Hematopoietic multipotent progenitor cell treated with erythropoietin and hydrocortisone succinate and interleukin-3 and kit ligand, for 17 days (in vitro differentiated cells): ENCODE results near the gene ELP5.
"Not testable (repeated sequence)": the region's sequence is repeated elsewhere in the genome, so short reads cannot be mapped to it uniquely, and the experiment has no call there.

Experiments used
- DNase-seq: peaks from one replicate; pipeline ENCODE4 v3.0.0-alpha.2; 2015; ENCODE audit warnings: low spot score

ELP5 gene

DNA sequence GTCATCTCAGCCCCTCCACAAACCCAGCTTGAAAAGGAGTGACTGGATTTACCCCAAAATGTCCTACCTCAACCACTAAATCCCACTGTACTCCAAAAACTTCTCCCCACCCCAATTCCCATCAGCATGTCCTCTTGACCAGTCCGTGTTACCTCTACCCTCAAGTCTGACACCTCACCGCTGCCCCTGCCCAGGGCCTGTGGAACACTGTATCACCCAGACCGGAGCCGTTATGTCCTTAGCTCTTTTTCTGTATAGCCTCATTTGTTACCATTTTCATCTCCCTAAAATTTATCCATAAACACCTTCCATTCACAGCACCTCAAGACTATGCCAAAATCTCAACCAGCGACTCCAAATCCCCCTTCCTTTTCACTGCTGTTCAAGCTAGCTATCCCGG lies 15.2 kb upstream of the ELP5 start:
- DNase-seq, result no peak

DNA sequence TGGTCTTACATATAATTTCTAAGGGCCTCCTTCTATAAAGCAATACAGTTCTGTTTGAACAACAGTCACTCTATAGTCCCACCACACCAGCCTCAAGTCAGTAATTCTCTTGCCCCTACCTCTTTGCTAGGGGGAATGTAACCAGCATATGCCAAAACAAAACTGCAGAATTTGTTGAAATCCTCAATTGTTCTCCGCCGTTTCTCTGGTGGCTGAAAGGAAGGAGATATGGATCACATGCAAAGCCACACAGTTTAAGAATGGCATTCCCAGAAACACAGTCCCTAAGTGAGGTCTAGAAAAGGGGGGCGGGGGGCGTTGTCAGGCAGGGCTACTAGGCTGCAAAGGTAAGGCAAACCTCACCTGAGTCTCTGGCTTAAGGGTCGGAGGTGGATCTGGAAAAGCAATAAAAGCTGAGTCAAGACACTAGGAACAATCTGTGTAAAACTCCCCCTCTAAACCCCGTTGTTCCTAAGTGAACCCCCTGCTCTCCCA lies 14.7 kb upstream of the ELP5 start:
- no peak for DNase-seq

GRCh38 chr17:7237761-7238419 lies 14.1 kb upstream of the ELP5 start:
- DNase-seq, result peak; percentile 90

- DNase-seq, result peak; percentile 63
These were observed 13.5 kb upstream of the ELP5 start for GRCh38 chr17:7238420-7239090.

DNA sequence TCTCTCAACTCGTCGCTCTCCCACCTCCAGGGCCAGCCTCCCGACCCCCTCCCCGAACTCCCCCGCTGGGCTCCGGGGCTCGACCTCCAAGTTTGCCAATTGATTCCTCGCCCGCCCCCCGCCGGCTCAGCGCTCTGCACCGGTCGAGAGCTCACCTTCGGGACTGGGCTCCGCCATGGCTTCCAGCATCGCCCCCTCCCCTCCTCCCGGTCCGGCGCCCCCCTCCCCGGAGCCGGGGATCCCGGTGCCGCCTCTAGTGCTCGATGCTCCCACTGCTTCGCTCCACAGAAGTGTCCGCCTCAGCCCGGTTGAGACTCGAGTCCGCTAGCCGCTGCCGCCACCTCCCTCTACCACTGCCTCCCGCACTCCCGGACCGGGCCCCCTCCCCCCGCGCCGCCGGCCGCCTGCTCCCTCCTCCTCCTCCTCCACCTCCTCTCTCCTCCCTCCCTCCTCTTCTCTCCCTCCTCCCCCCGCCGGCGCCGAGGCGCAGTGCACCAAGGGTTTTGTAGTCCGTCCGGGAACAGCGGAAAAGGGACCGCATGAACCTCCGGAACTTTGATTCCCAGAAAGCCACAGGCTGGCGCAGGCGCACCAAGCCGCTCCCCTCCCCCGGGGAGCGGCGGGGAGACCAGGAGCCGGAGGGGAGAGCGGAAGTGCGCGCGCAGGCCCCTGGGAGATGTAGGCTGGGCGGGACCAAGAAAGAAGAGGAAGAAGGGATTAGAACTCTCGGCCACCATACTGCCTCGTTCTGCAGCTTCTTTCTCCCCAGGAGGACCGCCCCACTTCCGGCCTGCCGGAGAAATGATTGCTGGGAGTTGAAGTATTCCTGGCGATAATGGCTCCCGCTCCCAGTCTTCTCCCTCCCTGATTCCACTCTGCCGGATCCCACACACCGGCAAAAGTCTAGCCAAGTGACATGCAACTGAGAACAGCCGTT lies 12.7 kb upstream of the ELP5 start, which contains the start of gene PHF23:
TSS of gene PHF23 (minus strand) at position 367 of the 937 bp plus-strand sequence. CDS start at position 189, 178 bp downstream.
- peak; percentile 100 for DNase-seq

DNA sequence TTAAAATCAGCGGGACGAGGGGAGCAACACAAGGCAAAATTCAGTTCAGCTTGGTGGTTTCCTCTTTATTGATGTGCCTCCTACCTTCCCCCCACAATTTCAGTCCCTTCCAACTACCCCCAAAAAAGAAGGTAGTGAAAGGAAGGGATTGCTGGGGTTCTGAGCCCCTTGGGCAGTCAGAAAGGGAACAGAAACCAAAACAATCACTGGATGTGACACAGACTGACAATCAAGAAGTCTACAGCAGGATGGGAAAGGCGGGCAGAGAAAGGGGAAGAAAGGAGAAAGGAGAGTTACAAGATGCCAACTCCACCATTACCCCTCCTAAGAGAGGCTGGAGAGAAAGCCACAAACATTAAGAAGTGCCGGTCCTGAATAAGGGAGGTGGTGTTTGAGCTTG lies 11.6 kb upstream of the ELP5 start:
- peak; percentile 41 for DNase-seq

DNA sequence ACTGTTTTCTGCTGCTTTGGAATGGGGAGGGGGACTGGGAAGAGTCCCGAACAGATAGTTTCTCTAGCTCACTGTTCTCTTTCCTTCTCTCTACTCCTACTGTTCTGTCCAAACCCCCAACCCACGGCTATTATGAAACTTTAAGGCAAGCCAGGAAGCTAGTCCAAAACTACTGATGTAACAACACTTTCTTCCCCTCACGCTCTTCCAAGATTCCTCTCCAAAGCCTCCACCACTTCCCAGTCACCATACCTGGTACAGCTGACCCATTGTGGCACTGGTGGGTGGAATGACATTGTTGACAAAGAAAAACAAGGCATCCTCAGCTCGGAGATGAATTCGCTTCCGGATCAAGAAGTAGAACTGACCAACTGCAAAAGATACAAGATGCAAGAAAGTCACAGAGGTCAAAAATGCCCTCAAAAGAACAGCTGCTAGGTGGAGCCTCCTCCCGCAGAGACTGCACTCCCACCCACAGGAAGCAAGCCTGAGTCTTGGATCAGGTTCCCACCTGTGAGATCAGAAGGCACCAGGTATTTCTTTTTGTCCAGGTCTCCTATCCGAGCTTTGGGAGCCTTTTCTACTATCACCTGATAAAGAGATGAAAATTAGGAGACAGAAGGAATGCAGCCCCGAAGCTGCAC lies 10.8 kb upstream of the ELP5 start:
- DNase-seq, result no peak

- peak; percentile 97 for DNase-seq
These were observed 10.0 kb upstream of the ELP5 start, which contains the start of gene GABARAP for GRCh38 chr17:7241783-7242716. GABARAP (minus strand) TSS chr17:7242449; CDS start chr17:7242330, 119 bp downstream.

DNA sequence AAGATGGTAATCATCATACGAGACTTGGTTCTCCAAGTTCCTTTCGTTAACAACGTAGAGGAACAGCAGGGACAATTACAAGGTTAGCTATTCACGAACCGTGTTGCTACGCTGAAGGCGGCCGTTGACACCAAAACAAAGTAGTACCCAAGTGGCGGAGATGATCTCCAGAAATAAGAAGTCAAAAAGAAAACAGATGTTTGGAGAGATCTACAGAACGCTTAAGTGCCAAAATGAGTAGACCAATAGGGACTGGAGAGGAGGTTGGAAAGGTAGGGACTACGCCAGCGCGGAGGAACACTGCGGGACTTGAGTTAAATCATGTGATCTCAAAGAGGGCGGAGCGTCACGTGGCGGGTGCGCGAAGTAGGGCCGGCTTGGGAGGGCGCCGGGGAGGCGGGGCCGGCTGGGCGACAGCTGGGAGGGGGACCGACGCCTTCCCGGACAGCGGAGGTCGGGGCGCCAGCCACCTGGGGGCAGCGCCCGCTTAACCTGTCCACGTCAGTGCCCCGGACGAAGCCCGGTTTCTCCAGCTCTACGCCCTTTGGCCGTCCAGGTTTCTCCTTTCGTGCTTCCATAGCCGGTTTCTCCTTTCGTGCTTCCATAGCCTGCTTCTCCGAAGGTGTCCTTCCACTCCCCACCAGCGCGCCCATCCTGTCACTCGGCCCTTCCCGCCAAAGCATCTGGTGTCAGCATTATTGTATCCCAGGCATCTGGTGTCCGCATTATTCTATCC lies 9.1 kb upstream of the ELP5 start:
- DNase-seq, result peak; percentile 100

DNA sequence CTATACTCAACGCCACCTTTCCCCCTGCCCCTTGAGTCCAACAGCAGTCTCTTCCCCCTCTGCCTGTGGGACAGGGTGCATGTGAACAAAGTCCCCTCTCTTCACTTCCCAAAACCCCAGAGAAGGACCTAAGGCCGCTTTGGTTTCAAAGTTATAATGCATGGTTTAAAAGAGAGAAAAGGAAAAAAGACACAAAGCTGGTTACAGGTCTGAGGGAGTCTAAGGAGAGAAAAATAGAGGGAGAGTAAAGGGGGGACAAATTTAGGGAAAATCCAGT lies 8.6 kb upstream of the ELP5 start:
- no peak for DNase-seq

- DNase-seq, result not testable (repeated sequence)
These were observed 8.2 kb upstream of the ELP5 start for GRCh38 chr17:7243838-7244237.

- no peak for DNase-seq
These were observed 5.2 kb upstream of the ELP5 start for GRCh38 chr17:7246779-7247178.

DNA sequence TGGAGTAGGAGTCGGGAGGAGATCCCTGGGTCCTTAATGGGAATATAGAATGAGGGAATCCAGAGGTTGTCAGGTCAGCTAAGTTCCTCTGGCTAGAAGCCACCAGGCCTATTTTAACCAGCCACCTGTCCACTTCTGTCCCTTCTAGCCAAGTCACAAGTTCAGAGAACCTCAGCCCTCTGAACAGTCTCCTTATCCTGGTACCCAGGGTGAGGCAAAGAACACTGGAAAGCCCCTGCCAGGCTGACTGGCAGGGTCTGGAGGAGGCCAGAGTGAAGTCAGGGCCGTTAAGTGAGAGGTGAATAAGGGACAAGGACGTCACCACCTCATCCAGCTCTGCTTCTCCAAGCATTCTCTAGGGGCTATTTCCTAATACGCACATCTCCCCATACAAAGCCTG lies 3.2 kb upstream of the ELP5 start:
- no peak for DNase-seq

DNA sequence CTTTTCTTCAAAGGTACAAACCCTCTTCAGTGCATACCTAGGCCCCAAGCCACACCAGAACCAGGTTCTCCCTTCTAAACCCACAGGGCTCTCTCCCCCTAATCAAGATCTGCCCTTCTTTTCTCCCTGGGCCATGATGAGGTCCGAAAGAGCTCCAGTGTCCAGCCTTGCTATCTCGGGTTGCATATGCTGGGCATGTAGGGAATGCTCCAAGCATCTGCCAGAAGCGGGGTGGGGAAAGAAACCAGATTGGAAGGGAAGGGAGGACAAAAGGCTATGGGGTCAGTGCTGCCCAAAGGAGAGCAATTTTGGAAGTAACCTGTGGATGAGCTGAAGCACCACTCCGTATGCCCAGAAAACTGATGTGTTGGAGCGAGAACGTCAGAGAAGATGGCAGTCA lies 2.8 kb upstream of the ELP5 start:
- no peak for DNase-seq

DNA sequence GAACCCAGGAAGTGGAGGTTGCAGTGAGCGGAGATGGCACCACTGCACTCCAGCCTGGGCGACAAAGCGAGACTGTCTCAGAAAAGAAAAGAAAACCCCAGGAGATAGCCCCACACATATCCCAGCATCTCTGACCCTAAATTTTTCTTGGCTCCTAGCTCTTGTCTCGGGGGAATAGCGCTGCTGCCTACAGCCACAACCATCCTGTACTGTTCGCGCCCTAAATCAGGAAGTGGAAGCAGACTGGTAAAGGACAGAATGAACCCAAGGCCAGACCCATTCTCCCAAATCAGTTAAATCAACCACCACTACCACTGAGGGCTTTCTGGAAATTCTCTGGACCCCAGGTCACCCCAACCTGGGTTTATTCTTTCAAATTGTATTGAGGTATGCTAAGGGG lies 2.2 kb upstream of the ELP5 start:
- no peak for DNase-seq

DNA sequence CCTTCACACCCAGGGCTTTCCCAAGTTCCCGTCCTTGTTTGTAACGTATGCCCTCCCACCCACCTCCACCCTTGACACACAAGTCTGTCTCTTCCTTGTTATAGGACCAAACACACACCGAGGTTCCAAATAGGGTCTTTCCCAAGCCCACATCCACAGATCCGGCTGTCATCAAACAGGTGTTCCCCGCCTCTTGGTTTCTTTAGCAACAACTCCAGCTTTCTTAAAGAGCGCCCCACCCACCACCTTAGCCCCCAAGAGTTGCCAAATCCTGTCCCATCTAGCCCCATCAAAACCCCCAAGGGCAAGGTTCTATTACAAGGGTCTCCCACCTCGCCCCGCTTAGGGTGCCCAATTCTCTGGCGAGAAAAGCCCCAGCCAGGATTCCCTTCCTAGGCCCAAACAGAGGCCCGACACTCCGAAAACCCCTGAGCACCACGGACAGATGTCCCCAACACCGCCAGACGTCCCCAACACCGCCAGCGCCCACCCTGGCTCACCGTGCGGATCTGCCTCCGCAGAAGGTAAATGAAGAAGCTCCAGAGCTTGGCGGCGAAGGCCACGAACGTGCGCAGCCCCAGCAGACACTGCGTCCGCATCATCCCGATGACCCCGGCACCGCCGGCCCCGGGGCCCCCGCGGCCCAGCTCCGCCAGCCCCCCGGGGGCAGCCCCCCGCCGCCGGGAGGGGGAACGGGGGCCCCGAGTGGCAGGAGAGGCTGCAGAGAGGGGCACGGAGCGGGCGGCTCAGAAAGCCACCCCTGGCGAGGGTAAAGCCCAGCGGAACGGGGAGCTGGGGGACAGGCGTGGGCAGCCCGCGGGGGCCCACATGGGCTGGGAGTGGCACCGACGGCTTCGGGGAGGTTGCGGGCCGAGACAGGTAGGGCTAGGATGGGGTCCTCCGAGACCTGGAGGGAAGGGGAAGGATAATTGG lies 1.1 kb upstream of the ELP5 start:
- DNase-seq, result peak; percentile 52

- peak; percentile 100 for DNase-seq
These were observed 297 bp upstream of the ELP5 start, which contains the start of gene CTDNEP1 for GRCh38 chr17:7251661-7252175. CTDNEP1 (minus strand) TSS chr17:7251734; CDS start chr17:7251296, 438 bp downstream.

DNA sequence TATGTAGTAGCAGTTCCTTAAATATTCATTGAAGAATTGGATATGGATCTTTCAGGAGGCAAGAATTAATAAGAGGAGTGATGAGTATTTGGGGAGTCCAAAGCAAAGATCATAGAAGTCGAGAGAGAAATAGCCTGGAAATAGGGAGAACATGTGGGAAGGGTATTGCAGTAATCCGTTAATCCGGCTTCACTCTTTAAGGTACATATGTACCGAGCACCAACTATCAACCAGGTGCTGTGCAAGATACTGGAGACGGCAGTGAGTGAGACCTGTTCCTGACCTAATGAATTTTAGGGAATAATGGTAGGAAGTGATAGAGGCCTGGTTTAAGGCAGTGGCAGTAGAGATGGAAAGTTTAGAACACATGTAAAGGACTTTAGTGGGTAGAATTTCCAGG lies 1.1 kb downstream of the ELP5 start:
- no peak for DNase-seq

- no peak for DNase-seq
These were observed 2.5 kb downstream of the ELP5 start for GRCh38 chr17:7254511-7254910.
